Activated CD4-positive, alpha-beta memory T cell treated with anti-CD3 and anti-CD28 coated beads for 36 hours (primary cell): ENCODE measurements around the gene RBMS1. TPM values are rescaled to one million over a fixed set of nuclear protein-coding genes. Genes with fewer than 3 reads are reported as not detected.

Experiments
- CTCF ChIA-PET: fragments of 350-600 bp; sonication (Branson Sonifier 250); formaldehyde crosslinking; loops from one replicate; lab custom pipeline; 2021; ENCODE audit warnings: antibody characterized with exemption, inconsistent platforms; lab: Charles Lee
- POLR2A ChIA-PET: fragments of 350-600 bp; sonication (Branson Sonifier 250); formaldehyde crosslinking; loops from one replicate; lab custom pipeline; 2021; ENCODE audit warnings: antibody characterized with exemption; lab: Charles Lee
- DNase-seq: peaks from one replicate; pipeline ENCODE4 v3.0.0-alpha.2; 2020
- H3K27ac Mint-ChIP-seq: one replicate; pipeline ENCODE4 v1.8.0; 2021; ENCODE audit warnings: mixed read lengths
- H3K27me3 Mint-ChIP-seq: one replicate; pipeline ENCODE4 v1.8.0; 2021; ENCODE audit warnings: mixed read lengths
- H3K36me3 Mint-ChIP-seq: one replicate; pipeline ENCODE4 v1.8.0; 2021; ENCODE audit warnings: mixed read lengths
- H3K4me1 Mint-ChIP-seq: one replicate; pipeline ENCODE4 v1.8.0; 2021; ENCODE audit warnings: low read depth, mixed read lengths
- H3K4me3 Mint-ChIP-seq: one replicate; pipeline ENCODE4 v1.8.0; 2021; ENCODE audit warnings: mild to moderate bottlenecking, mixed read lengths
- H3K9me3 Mint-ChIP-seq: one replicate; pipeline ENCODE4 v1.8.0; 2021; ENCODE audit warnings: mixed read lengths
- intact Hi-C: fragments of 100-400 bp; cut with micrococcal nuclease; formaldehyde crosslinking; loops from one replicate; pipeline ENCODE4 v1.15.1; 2023
- total RNA-seq, 2 experiments: library from RNA; stranded (reverse); gene quantifications; one replicate each; pipeline ENCODE4 v1.2.3, GENCODE V29; 2021

Gene RBMS1
- total RNA-seq, 2 experiments from 2014 or later, result 37.9 to 40.0 TPM

GRCh38 chr2:160279813-160280465 is 213.7 kb downstream of the RBMS1 start:
- peak overlapping the region; percentile 69 for H3K27ac Mint-ChIP-seq
- no peaks in the 10 kb centered on the region for H3K27me3 Mint-ChIP-seq
- POLR2A ChIA-PET, result no interaction called here
- H3K36me3 Mint-ChIP-seq, result peaks cover 39% of the 10 kb centered on the region
- CTCF ChIA-PET, result interaction anchor here (0.6 to 1.7 kb wide), 2 partner anchors 10 to 28 kb away, joined by 3 to 4 read pairs; no protein-coding TSS in a partner anchor
- no peak overlapping the region for H3K4me3 Mint-ChIP-seq
- DNase-seq, result no peak
- intact Hi-C loops, result loop anchor here (1.0 to 2.0 kb wide), 2 partner anchors 11 to 15 kb away; no protein-coding TSS in a partner anchor
- H3K4me1 Mint-ChIP-seq, result peaks cover 23% of the 10 kb centered on the region
- H3K9me3 Mint-ChIP-seq, result no peaks in the 10 kb centered on the region

DNA sequence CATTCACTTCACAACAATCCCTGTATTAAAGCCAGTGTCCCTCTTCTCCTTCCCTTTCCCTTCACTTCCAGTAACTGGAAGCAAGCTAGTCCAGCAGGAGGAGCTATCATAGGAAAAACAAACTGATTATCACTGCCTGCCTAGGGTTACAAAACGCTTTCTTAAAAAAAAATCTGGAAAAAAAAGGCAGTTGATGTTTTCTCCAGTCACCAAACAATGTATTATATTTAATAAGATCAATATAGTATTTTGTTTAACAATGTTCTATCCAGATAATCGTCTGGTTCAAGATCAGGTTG is 214.8 kb downstream of the RBMS1 start:
- Mint-ChIP-seq H3K27ac (no peak overlapping the region), H3K27me3 (no peaks in the 10 kb centered on the region), H3K4me1 (peaks cover 23% of the 10 kb centered on the region), H3K4me3 (no peak overlapping the region), H3K36me3 (peaks cover 35% of the 10 kb centered on the region), H3K9me3 (no peaks in the 10 kb centered on the region)
- no peak for DNase-seq
- POLR2A ChIA-PET, result no interaction called here
- intact Hi-C loops, result loop anchor here (1.0 kb wide), 1 partner anchor 10 kb away; no protein-coding TSS in a partner anchor
- CTCF ChIA-PET, result interaction anchor here (0.8 to 1.7 kb wide), 2 partner anchors 9 to 27 kb away, joined by 3 read pairs; no protein-coding TSS in a partner anchor

- no peaks in the 10 kb centered on the region for H3K9me3 Mint-ChIP-seq
- peaks cover 37% of the 10 kb centered on the region for H3K36me3 Mint-ChIP-seq
- no peak overlapping the region for H3K4me3 Mint-ChIP-seq
- peaks cover 23% of the 10 kb centered on the region for H3K4me1 Mint-ChIP-seq
- H3K27ac Mint-ChIP-seq, result peak overlapping the region; percentile 53
- ChIA-PET POLR2A (no interaction called here), CTCF (interaction anchor here (1.5 to 1.7 kb wide), 2 partner anchors 26 to 45 kb away, joined by 3 to 4 read pairs; no protein-coding TSS in a partner anchor)
- intact Hi-C loops, result no loop called here
- no peak for DNase-seq
- no peaks in the 10 kb centered on the region for H3K27me3 Mint-ChIP-seq
Measured at GRCh38 chr2:160278101-160278878, 215.3 kb downstream of the RBMS1 start.

- intact Hi-C loops, result no loop called here
- CTCF ChIA-PET, result interaction anchor here (1.5 kb wide), 1 partner anchor 46 kb away, joined by 4 read pairs; no protein-coding TSS in a partner anchor
- no peaks in the 10 kb centered on the region for H3K27me3 Mint-ChIP-seq
- H3K4me3 Mint-ChIP-seq, result no peak overlapping the region
- H3K9me3 Mint-ChIP-seq, result no peaks in the 10 kb centered on the region
- no peak overlapping the region for H3K27ac Mint-ChIP-seq
- peaks cover 39% of the 10 kb centered on the region for H3K36me3 Mint-ChIP-seq
- POLR2A ChIA-PET, result no interaction called here
- no peak for DNase-seq
- peaks cover 28% of the 10 kb centered on the region for H3K4me1 Mint-ChIP-seq
Measured at GRCh38 chr2:160277151-160277550, 216.5 kb downstream of the RBMS1 start.

- H3K4me1 Mint-ChIP-seq, result peaks cover 29% of the 10 kb centered on the region
- POLR2A ChIA-PET, result no interaction called here
- H3K9me3 Mint-ChIP-seq, result no peaks in the 10 kb centered on the region
- CTCF ChIA-PET, result interaction anchor here (0.6 kb wide), 1 partner anchor 22 kb away, joined by 3 read pairs; no protein-coding TSS in a partner anchor
- H3K27me3 Mint-ChIP-seq, result no peaks in the 10 kb centered on the region
- intact Hi-C loops, result no loop called here
- H3K36me3 Mint-ChIP-seq, result peaks cover 47% of the 10 kb centered on the region
- no peak overlapping the region for H3K4me3 Mint-ChIP-seq
- H3K27ac Mint-ChIP-seq, result no peak overlapping the region
- no peak for DNase-seq
Measured at GRCh38 chr2:160275656-160276055, 218.0 kb downstream of the RBMS1 start.

DNA sequence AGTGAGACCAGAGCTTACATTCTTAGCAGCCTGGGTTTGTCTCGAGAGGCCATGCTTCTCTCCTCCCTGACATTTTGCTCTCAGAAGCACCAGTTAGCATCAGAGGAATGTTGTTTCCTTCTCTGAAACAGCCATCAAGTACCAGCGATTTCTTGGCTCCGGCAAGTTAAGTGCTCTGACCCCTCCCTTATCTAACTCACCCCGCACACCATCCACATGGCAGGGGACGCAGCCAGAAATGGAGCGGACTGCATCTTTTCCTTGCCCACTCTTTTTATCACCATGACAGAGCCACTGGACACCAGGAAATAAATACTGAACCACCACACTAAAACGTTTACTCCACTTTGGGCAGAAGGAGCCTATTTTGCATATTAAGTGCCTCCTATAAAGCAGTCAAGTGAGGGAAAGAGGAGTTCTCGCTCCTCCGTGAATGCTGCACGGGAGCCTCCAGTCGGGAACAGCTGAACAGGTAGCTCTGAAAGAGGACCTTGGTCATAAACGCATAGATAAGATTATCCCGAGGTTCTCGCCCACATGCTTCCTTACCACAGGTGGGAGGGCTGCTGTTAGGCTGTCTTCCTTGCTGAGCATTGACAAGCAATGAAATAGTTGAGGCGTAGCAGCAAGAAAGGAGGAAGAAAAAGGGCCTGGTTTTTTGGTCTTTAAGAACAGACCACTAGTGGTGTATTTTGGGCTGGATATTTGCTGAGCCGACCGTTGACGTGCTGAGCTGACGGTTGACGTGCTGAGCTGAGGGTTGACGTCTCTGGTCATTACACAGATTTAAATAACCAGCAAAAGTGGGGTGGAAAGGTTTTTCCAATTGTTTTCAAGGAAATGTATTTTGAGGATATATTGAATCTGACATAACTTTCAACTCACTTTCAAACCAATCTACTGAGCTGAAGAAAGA is 222.2 kb downstream of the RBMS1 start:
- Mint-ChIP-seq H3K9me3 (no peaks in the 10 kb centered on the region), H3K36me3 (peaks cover 26% of the 10 kb centered on the region), H3K27ac (no peak overlapping the region), H3K27me3 (peaks cover 5% of the 10 kb centered on the region), H3K4me3 (no peak overlapping the region), H3K4me1 (peaks cover 31% of the 10 kb centered on the region)
- intact Hi-C loops, result no loop called here
- no peak for DNase-seq
- CTCF ChIA-PET, result interaction anchor here (0.9 to 2.1 kb wide), 11 partner anchors 11 to 287 kb away, joined by 3 to 13 read pairs (median 4); no protein-coding TSS in a partner anchor
- POLR2A ChIA-PET, result interaction anchor here (0.6 kb wide), 1 partner anchor 321 kb away, joined by 4 read pairs; no protein-coding TSS in a partner anchor

GRCh38 chr2:160270571-160271113 is 223.0 kb downstream of the RBMS1 start:
- POLR2A ChIA-PET, result interaction anchor here (0.6 to 1.9 kb wide), 2 partner anchors 25 to 322 kb away, joined by 4 to 8 read pairs; no protein-coding TSS in a partner anchor
- intact Hi-C loops, result no loop called here
- no peak overlapping the region for H3K27ac Mint-ChIP-seq
- no peaks in the 10 kb centered on the region for H3K9me3 Mint-ChIP-seq
- peaks cover 24% of the 10 kb centered on the region for H3K36me3 Mint-ChIP-seq
- no peak overlapping the region for H3K4me3 Mint-ChIP-seq
- DNase-seq, result no peak
- CTCF ChIA-PET, result interaction anchor here (0.7 to 2.1 kb wide), 20 partner anchors 9 to 208 kb away, joined by 3 to 19 read pairs (median 4); no protein-coding TSS in a partner anchor
- H3K4me1 Mint-ChIP-seq, result peaks cover 38% of the 10 kb centered on the region
- peaks cover 5% of the 10 kb centered on the region for H3K27me3 Mint-ChIP-seq

DNA sequence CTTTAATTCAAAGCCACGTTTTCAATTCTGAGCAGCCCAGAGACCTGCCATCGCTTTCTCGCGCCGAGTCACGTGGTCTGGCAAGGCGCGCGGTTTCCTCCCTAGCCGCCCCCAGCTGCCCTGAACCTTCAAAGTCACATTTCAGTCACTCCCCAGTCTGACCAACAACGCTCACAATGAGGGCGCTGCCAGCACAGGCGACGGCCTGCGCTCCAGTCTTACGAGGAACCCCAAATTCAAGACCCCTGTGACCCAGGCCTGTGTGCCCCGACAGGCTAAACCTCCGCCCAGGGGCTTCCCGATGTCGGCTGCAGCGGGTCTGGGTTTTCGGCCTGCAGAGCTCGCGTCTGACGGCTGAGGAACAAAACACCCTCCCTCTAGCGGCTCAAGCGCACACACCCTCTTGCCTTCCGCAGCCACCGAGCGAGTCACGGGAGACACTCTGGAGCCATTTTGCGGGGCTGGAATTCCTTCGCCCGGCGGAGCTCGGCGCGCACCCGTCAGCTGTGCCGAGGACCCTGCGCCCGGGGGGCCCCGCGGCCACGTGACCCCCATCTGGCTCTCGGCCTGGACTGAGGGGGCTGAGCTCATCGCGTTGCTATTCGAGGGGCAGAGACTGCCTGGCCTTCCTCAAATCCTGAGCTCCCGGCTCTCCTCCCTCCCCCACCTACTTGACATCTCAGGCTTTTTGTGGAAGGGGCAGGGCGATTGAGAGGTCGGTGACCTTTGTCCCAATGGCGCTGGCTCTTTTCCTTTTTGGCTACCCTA is 223.6 kb downstream of the RBMS1 start:
- peaks cover 23% of the 10 kb centered on the region for H3K36me3 Mint-ChIP-seq
- H3K4me3 Mint-ChIP-seq, result peak overlapping the region; percentile 63
- H3K9me3 Mint-ChIP-seq, result no peaks in the 10 kb centered on the region
- peaks cover 5% of the 10 kb centered on the region for H3K27me3 Mint-ChIP-seq
- POLR2A ChIA-PET, result interaction anchor here (1.9 kb wide), 1 partner anchor 26 kb away, joined by 8 read pairs; no protein-coding TSS in a partner anchor
- H3K4me1 Mint-ChIP-seq, result peaks cover 45% of the 10 kb centered on the region
- peak overlapping the region; percentile 28 for H3K27ac Mint-ChIP-seq
- peak; percentile 81 for DNase-seq
- intact Hi-C loops, result loop anchor here (1.0 to 5.0 kb wide), 5 partner anchors 9 to 363 kb away; no protein-coding TSS in a partner anchor
- CTCF ChIA-PET, result interaction anchor here (0.7 to 2.1 kb wide), 25 partner anchors 9 to 734 kb away, joined by 3 to 19 read pairs (median 3); no protein-coding TSS in a partner anchor

GRCh38 chr2:160269365-160269764 is 224.2 kb downstream of the RBMS1 start:
- Mint-ChIP-seq H3K36me3 (peaks cover 20% of the 10 kb centered on the region), H3K9me3 (no peaks in the 10 kb centered on the region), H3K27ac (no peak overlapping the region), H3K27me3 (peaks cover 5% of the 10 kb centered on the region), H3K4me3 (peak overlapping the region; percentile 63), H3K4me1 (peaks cover 50% of the 10 kb centered on the region)
- DNase-seq, result no peak
- CTCF ChIA-PET, result interaction anchor here (0.9 to 2.1 kb wide), 17 partner anchors 10 to 735 kb away, joined by 3 to 19 read pairs (median 4); no protein-coding TSS in a partner anchor
- intact Hi-C loops, result loop anchor here (1.0 to 5.0 kb wide), 5 partner anchors 10 to 362 kb away; no protein-coding TSS in a partner anchor
- POLR2A ChIA-PET, result interaction anchor here (1.9 kb wide), 1 partner anchor 26 kb away, joined by 8 read pairs; no protein-coding TSS in a partner anchor

- Mint-ChIP-seq H3K27me3 (peaks cover 5% of the 10 kb centered on the region), H3K27ac (no peak overlapping the region), H3K4me1 (peaks cover 54% of the 10 kb centered on the region), H3K4me3 (no peak overlapping the region), H3K36me3 (peaks cover 15% of the 10 kb centered on the region), H3K9me3 (no peaks in the 10 kb centered on the region)
- intact Hi-C loops, result loop anchor here (5.0 kb wide), 4 partner anchors 124 to 361 kb away; no protein-coding TSS in a partner anchor
- POLR2A ChIA-PET, result interaction anchor here (0.7 kb wide), 1 partner anchor 1462 kb away, joined by 4 read pairs; no protein-coding TSS in a partner anchor
- DNase-seq, result no peak
- CTCF ChIA-PET, result no interaction called here
Measured at GRCh38 chr2:160268151-160268781, 225.3 kb downstream of the RBMS1 start.
